Chondrocyte (in vitro differentiated cells): ENCODE measurements around the gene NTMT2. TPM values are rescaled to one million over a fixed set of nuclear protein-coding genes. Genes with fewer than 3 reads are reported as not detected.

ENCODE experiments used
- DNase-seq: peaks from one replicate; pipeline ENCODE4 v3.0.0; 2021; ENCODE audit warnings: mixed read lengths, low spot score
- H3K27ac Mint-ChIP-seq: one replicate; pipeline ENCODE4 v1.8.0; 2021; ENCODE audit warnings: mild to moderate bottlenecking, moderate library complexity, mixed read lengths; ENCODE audit not compliant: unreplicated experiment
- H3K27me3 Mint-ChIP-seq: 2 replicates; pipeline ENCODE4 v1.8.0; 2021; ENCODE audit warnings: low read depth, mixed read lengths
- H3K36me3 Mint-ChIP-seq: 2 replicates; pipeline ENCODE4 v1.8.0; 2021; ENCODE audit warnings: low read depth, mixed read lengths
- H3K4me1 Mint-ChIP-seq: 2 replicates; pipeline ENCODE4 v1.8.0; 2021; ENCODE audit warnings: low read depth, mild to moderate bottlenecking, mixed read lengths
- H3K4me3 Mint-ChIP-seq: one replicate; pipeline ENCODE4 v1.8.0; 2021; ENCODE audit warnings: mild to moderate bottlenecking, moderate library complexity, mixed read lengths; ENCODE audit not compliant: unreplicated experiment
- H3K9me3 Mint-ChIP-seq: 2 replicates; pipeline ENCODE4 v1.8.0; 2021; ENCODE audit warnings: low read depth, mixed read lengths
- microRNA-seq: library from miRNA; unstranded; fragments of <30 nt; microRNA quantifications from one replicate; pipeline ENCODE4 v1.2.0, GENCODE V29; 2020; ENCODE audit warnings: borderline number of aligned reads
- total RNA-seq: library from RNA; stranded (reverse); gene quantifications from 3 replicates; pipeline ENCODE4 v1.2.1, GENCODE V29; 2021
- TF ChIP-seq, protein P1 (sequence below): fragments of 200-600 bp; sonication (generic); IDR thresholded peaks from 2 replicates; pipeline ENCODE4 v1.5.0; 2021; ENCODE audit warnings: antibody characterized with exemption, mild to moderate bottlenecking, moderate library complexity

Gene NTMT2
- total RNA-seq, 1 donor from 2014 or later = not detected

DNA sequence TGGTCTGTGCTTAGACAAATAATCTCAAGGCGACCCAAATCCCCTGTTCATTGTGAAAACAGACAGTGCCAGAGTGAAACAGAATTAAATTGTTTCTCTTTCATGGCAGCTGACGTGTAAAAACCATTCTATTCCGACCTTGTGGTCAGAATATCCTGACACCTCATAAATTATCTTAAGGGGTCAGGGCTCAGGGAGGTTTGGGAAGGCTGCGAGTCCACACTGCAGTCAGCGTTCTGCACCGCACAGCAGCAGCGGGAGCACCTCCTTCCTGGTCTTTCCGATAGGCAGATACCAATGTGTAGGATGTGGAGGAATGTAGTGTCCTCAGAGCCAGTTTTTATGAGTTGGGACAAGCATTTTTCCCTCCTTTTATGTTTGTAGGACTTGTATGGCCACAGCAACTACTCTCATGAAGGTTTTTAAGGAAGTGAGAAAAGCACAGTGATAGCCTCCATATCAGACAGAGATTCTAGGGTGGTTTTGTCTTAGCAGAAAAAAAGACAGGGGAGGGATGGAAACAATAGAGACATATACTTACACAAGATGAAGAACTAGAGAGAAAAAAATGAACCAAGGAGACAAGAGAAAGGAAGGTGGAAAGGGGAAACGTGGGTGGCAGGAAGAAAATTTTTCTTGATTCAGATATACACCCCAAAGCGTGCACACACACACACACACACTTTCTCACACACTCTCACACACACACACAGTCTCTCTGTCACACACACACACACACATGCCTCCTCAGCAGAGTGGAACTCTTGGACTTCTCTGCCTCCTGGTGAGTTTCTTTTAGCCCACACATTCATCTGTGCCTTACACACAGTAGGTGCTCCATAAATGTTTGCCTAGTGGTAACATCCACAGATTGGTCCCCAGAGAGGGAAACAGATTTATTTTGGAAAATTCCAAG is 68.6 kb downstream of the NTMT2 start:
- Mint-ChIP-seq H3K4me3 (no peak overlapping the region), H3K27ac (peak overlapping the region; percentile 2), H3K9me3 (no peaks in the 10 kb centered on the region), H3K36me3 (no peaks in the 10 kb centered on the region), H3K4me1 (peaks cover 26% of the 10 kb centered on the region), H3K27me3 (no peaks in the 10 kb centered on the region)
- TF ChIP-seq, protein P1, sequence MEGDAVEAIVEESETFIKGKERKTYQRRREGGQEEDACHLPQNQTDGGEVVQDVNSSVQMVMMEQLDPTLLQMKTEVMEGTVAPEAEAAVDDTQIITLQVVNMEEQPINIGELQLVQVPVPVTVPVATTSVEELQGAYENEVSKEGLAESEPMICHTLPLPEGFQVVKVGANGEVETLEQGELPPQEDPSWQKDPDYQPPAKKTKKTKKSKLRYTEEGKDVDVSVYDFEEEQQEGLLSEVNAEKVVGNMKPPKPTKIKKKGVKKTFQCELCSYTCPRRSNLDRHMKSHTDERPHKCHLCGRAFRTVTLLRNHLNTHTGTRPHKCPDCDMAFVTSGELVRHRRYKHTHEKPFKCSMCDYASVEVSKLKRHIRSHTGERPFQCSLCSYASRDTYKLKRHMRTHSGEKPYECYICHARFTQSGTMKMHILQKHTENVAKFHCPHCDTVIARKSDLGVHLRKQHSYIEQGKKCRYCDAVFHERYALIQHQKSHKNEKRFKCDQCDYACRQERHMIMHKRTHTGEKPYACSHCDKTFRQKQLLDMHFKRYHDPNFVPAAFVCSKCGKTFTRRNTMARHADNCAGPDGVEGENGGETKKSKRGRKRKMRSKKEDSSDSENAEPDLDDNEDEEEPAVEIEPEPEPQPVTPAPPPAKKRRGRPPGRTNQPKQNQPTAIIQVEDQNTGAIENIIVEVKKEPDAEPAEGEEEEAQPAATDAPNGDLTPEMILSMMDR = no peak
- no peak for DNase-seq

DNA sequence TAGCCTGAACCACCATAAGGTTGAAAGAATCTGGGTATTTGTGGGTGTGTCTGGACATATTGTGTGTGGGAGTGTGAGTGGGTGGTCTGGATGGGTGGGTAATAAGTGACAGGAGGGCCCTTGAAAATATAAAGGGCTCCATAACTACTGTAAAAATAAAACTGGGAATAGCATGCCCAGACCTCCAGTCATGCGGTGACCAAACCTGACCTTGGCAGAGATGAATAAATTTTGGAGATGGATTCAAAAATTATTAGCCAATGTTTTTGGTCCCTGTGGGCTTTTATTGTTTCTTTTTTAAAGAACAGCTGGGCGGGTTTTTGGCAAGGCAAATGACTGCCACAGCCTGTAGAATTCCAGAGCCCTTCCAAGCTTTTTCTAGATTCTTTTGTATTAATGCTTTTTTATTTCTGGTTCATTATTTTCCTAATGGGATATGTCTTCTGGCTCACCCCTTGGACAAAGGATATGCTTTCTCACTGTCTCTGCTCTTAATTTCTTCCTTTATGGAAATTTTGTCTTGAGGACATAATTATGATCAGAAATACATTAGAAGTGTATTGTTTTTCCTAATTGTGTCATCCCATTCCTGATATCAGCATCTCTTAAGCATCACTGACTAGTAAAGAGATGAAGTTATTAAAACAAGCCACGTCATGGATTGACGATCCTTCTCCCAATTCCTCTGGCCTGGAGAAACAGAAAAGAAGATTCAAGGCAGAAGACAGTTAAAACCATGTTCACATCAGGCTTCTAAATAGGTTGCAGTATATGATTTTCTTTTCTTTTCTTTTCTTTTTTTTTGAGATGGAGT is 69.5 kb downstream of the NTMT2 start:
- no peak for DNase-seq
- H3K36me3 Mint-ChIP-seq = no peaks in the 10 kb centered on the region
- peaks cover 28% of the 10 kb centered on the region for H3K4me1 Mint-ChIP-seq
- no peaks in the 10 kb centered on the region for H3K9me3 Mint-ChIP-seq
- no peak overlapping the region for H3K27ac Mint-ChIP-seq
- TF ChIP-seq, protein P1 = no peak
- H3K4me3 Mint-ChIP-seq = no peak overlapping the region
- H3K27me3 Mint-ChIP-seq = no peaks in the 10 kb centered on the region

DNA sequence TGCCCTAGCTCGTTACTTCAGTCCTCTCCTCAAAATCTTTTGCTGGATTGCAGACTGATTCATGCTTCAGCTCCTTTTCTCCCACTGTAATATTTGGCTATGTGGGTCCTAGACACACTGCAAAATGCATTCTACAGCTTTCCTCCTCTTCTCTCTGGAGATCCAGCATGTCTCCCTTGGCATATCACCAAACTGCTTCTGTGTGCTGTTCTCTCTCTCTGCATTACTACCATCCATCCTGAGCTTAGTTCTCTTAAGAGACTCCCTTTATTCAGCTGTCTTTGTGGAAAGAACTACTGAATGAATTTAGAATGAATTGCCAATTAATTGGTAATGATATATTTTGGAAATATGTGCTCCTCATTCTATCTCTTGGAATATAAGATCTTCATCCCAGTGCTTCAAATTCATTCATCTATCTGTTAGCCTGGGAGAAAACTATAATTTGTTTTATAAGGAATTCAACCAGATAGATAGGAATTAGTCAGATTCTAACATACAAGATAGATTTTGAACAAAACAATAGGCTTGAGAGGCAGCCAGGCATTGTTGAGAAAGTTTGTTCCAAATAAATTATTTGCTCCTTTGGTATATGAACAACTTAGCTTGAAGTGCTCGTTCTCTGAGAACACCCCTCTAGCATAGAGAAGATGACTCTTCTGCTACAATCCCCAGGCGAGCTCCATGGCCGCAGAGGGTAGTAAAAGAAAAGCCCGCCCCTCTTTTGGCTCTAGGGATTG is 71.9 kb downstream of the NTMT2 start:
- DNase-seq = no peak
- Mint-ChIP-seq H3K27me3 (no peaks in the 10 kb centered on the region), H3K36me3 (no peaks in the 10 kb centered on the region), H3K4me1 (peaks cover 37% of the 10 kb centered on the region), H3K27ac (no peak overlapping the region), H3K9me3 (no peaks in the 10 kb centered on the region), H3K4me3 (no peak overlapping the region)
- TF ChIP-seq, protein P1 = no peak

DNA sequence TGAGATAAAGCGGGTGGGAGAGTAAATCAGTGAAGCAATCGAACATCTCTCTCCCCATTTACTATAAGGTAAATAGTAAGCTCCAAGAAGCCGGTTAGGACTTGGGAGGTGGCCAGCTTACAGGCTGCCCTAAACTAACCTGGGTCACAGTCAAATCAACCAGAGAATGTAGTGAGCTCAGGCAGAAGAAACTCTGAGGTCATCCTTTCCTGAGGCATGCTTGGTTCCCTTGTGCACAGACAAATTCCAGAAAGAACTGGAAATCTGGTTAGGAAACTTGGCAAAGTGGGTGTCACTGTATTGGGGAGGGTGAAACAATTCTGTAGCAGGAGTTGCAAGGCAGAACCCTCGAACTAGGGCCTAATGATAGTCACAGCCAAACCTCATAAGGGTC is 72.5 kb downstream of the NTMT2 start:
- TF ChIP-seq, protein P1 = no peak
- peaks cover 35% of the 10 kb centered on the region for H3K4me1 Mint-ChIP-seq
- H3K27me3 Mint-ChIP-seq = no peaks in the 10 kb centered on the region
- H3K4me3 Mint-ChIP-seq = no peak overlapping the region
- no peaks in the 10 kb centered on the region for H3K36me3 Mint-ChIP-seq
- DNase-seq = no peak
- no peaks in the 10 kb centered on the region for H3K9me3 Mint-ChIP-seq
- H3K27ac Mint-ChIP-seq = no peak overlapping the region

Small RNA genes within 50 kb of the gene (microRNA-seq; reads per million reads assigned to microRNA genes)
- gene MIR3119-1 = not detected
- gene MIR3119-2 = not detected

Other genes with a start within 250 kb of the NTMT2 start
- gene KIFAP3, start 71.3 kb upstream of the NTMT2 start, total RNA-seq = 24.0 to 31.9 TPM (median 25.5 TPM) in 3 replicates